ENCODE data around the gene MRPS24. TPM values are rescaled to one million over a fixed set of nuclear protein-coding genes. Genes with fewer than 3 reads are reported as not detected.

Gene MRPS24
- polyA plus RNA-seq, 1 donor (not counting 4 experiments of a cell fraction or from before 2014, with no cell fraction given), result 104 TPM

DNA sequence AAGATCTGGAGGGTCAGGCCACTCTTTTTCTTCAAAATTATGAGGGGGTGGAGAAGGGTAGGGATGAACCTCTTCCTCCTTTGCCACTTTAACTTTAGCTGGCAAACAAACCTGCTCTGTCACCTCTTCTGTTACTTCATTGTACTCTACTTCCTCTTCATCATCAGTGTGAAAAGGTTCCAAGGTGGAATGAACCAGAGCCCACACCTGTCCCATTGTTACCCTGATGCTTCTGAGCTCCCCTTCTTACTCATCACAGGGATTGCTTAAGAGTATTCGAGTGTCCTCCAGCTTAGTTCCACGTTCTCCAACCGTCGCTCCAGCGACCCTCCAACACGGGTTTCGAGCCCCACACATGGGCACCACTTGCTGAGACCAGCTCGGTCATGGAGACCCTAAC is 5.2 kb downstream of the MRPS24 start:
- Histone ChIP-seq H4K20me1 (ENCODE audit: control insufficient read depth, extremely low read depth, insufficient read depth, low read length) (no peaks in the 10 kb centered on the region), H3K79me2 (ENCODE audit: control insufficient read depth, insufficient read depth, low read length) (peaks cover 8% of the 10 kb centered on the region), H3K4me2 (ENCODE audit: control insufficient read depth, extremely low read depth, insufficient read depth, low read depth, low read length) (no peak overlapping the region), H2AFZ (ENCODE audit: control insufficient read depth, low read length) (no peak overlapping the region), H3K9ac (ENCODE audit: control insufficient read depth, extremely low read depth, insufficient read depth, low read length) (no peak overlapping the region), H3K9me1 (ENCODE audit: control insufficient read depth, extremely low read depth, insufficient read depth, low read length) (no peaks in the 10 kb centered on the region), H3K4me3 (ENCODE audit: control insufficient read depth in 2 of 3, extremely low read depth in 1 of 3, insufficient read depth in 2 of 3, low read depth in 1 of 3, low read length in 3 of 3) (no peak overlapping the region), H3K27ac (ENCODE audit: control insufficient read depth, insufficient read depth, low read length) (no peak overlapping the region), H3K27me3 (ENCODE audit: control insufficient read depth, extremely low read depth, insufficient read depth, low read length) (no peaks in the 10 kb centered on the region), H3K4me1 (ENCODE audit: control insufficient read depth, extremely low read depth, insufficient read depth, low read length) (peaks cover 12% of the 10 kb centered on the region), H3K9me3 (ENCODE audit: control insufficient read depth, low read depth, low read length) (no peaks in the 10 kb centered on the region), H3K36me3 (ENCODE audit: control insufficient read depth in 2 of 2, extremely low read depth in 1 of 2, insufficient read depth in 2 of 2, low read length in 2 of 2) (peaks cover 8 to 9% of the 10 kb centered on the region in 2 experiments)
- dilution Hi-C loops (cut with MboI; ENCODE audit: extremely low pct_ligation_motif_present, low sequenced_read_pairs), result no loop called here
- FAIRE-seq, result no peak
- TF ChIP-seq EZH2 (IDR thresholded peaks at IDR 0.05; ENCODE audit: low read length), result no peak
- TF ChIP-seq, protein P1, sequence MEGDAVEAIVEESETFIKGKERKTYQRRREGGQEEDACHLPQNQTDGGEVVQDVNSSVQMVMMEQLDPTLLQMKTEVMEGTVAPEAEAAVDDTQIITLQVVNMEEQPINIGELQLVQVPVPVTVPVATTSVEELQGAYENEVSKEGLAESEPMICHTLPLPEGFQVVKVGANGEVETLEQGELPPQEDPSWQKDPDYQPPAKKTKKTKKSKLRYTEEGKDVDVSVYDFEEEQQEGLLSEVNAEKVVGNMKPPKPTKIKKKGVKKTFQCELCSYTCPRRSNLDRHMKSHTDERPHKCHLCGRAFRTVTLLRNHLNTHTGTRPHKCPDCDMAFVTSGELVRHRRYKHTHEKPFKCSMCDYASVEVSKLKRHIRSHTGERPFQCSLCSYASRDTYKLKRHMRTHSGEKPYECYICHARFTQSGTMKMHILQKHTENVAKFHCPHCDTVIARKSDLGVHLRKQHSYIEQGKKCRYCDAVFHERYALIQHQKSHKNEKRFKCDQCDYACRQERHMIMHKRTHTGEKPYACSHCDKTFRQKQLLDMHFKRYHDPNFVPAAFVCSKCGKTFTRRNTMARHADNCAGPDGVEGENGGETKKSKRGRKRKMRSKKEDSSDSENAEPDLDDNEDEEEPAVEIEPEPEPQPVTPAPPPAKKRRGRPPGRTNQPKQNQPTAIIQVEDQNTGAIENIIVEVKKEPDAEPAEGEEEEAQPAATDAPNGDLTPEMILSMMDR (optimal IDR thresholded peaks at IDR 0.05 in 1 of 3, IDR thresholded peaks at IDR 0.05 in 1 of 3, conservative IDR thresholded peaks at IDR 0.05 in 1 of 3; ENCODE audit: extremely low read depth in 1 of 3, insufficient read depth in 2 of 3, low read length in 3 of 3), result no peak
- no peak for DNase-seq (ENCODE audit: low read depth, low spot score)

DNA sequence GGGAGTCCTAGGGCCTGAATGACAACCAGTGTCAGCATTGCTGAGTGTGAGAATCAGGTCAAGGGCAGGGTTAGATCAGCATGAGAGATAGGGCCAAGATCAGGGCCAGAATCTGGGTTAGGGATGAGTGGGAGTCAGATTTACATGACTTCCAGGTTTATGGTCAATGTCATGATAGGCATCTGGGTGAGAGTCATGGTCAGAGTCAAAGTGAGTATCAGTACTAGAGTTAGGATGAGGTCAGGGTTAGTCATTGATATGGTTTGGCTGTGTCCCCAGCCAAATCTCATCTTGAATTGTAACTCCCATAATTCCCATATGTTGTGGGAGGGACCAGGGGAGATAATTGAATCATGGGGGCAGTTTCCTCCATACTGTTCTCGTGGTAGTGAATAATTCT is 12.3 kb downstream of the MRPS24 start:
- H2AFZ ChIP-seq (ENCODE audit: control insufficient read depth, low read length), result no peak overlapping the region
- H3K36me3 ChIP-seq (ENCODE audit: control insufficient read depth in 2 of 2, extremely low read depth in 1 of 2, insufficient read depth in 2 of 2, low read length in 2 of 2), result no peaks in the 10 kb centered on the region
- no peaks in the 10 kb centered on the region for H4K20me1 ChIP-seq (ENCODE audit: control insufficient read depth, extremely low read depth, insufficient read depth, low read length)
- dilution Hi-C loops (cut with MboI; ENCODE audit: extremely low pct_ligation_motif_present, low sequenced_read_pairs), result no loop called here
- H3K79me2 ChIP-seq (ENCODE audit: control insufficient read depth, insufficient read depth, low read length), result no peaks in the 10 kb centered on the region
- H3K9me1 ChIP-seq (ENCODE audit: control insufficient read depth, extremely low read depth, insufficient read depth, low read length), result no peaks in the 10 kb centered on the region
- no peak overlapping the region for H3K27ac ChIP-seq (ENCODE audit: control insufficient read depth, insufficient read depth, low read length)
- DNase-seq (ENCODE audit: low read depth, low spot score), result no peak
- H3K9me3 ChIP-seq (ENCODE audit: control insufficient read depth, low read depth, low read length), result no peaks in the 10 kb centered on the region
- H3K4me2 ChIP-seq (ENCODE audit: control insufficient read depth, extremely low read depth, insufficient read depth, low read depth, low read length), result no peak overlapping the region
- TF ChIP-seq, protein P1 (optimal IDR thresholded peaks at IDR 0.05 in 1 of 3, IDR thresholded peaks at IDR 0.05 in 1 of 3, conservative IDR thresholded peaks at IDR 0.05 in 1 of 3; ENCODE audit: extremely low read depth in 1 of 3, insufficient read depth in 2 of 3, low read length in 3 of 3), result no peak
- TF ChIP-seq EZH2 (IDR thresholded peaks at IDR 0.05; ENCODE audit: low read length), result no peak
- H3K27me3 ChIP-seq (ENCODE audit: control insufficient read depth, extremely low read depth, insufficient read depth, low read length), result no peaks in the 10 kb centered on the region
- no peaks in the 10 kb centered on the region for H3K4me1 ChIP-seq (ENCODE audit: control insufficient read depth, extremely low read depth, insufficient read depth, low read length)
- no peak overlapping the region for H3K9ac ChIP-seq (ENCODE audit: control insufficient read depth, extremely low read depth, insufficient read depth, low read length)
- FAIRE-seq, result no peak
- no peak overlapping the region for H3K4me3 ChIP-seq (ENCODE audit: control insufficient read depth in 2 of 3, extremely low read depth in 1 of 3, insufficient read depth in 2 of 3, low read depth in 1 of 3, low read length in 3 of 3)
